Right lobe of liver (tissue), 4 donors: ENCODE measurements around the gene HDGF.

ENCODE experiments used
- POLR2A ChIP-seq: fragments of 450-650 bp; IDR thresholded peaks from one replicate; pipeline ENCODE4 v1.6.1; 2017; ENCODE audit warnings: antibody characterized with exemption, mild to moderate bottlenecking
- TF ChIP-seq, protein P1 (sequence below), 4 donors: fragments of 200-600 bp in 3 of 4; fragments of 450-650 bp in 1 of 4; IDR thresholded peaks; one replicate each; pipeline versions ENCODE4 v1.5.1 to v1.8.0; 2016 to 2022; ENCODE audit warnings: antibody characterized with exemption in 4 of 4, mild to moderate bottlenecking in 2 of 4
- donor health status: DM: no; HTN: no; CAD: no.
- donor health status: DM: no; HTN: no; CAD: no.
- donor health status: DM: no; HTN: yes; CAD: no.

DNA sequence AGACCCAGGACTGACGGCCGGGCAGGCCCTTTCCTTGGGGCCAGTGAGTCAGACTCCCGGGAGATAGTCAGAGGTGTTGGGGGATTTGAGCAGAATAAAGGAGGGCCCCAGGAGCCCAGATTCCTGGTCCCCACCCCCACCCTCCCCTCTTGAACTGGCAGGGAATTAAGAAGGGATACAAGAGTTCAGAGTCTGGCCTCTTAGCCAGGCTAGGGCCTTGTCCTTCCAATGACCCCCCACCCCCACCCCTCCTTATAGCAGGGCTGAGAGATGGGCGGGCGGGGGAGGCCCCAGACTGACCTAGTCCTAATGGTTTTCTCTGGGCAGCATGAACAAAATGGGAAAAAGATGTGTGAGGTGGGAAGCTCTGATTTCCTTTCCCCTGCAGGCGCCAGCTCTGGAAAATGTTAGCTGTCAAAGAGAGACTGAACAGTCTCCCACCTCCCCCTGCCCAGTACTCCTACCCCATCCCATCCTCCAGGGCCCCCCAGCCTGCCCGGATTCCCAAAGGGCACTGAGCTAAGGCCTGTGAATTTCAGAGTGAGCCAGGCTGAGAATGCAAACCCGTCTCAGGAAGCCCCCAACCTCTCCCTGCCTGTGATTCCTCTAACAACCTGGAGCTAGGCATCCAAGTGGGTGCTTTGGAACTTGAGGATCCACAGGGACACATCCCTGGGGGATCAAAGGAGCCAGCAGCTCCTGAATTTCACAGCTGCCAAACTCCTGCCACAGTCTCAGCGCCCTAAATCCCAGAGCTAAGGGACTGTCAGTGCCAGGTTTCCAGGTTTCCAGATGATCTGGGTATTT is 40.3 kb downstream of the HDGF start:
- TF ChIP-seq, protein P1, sequence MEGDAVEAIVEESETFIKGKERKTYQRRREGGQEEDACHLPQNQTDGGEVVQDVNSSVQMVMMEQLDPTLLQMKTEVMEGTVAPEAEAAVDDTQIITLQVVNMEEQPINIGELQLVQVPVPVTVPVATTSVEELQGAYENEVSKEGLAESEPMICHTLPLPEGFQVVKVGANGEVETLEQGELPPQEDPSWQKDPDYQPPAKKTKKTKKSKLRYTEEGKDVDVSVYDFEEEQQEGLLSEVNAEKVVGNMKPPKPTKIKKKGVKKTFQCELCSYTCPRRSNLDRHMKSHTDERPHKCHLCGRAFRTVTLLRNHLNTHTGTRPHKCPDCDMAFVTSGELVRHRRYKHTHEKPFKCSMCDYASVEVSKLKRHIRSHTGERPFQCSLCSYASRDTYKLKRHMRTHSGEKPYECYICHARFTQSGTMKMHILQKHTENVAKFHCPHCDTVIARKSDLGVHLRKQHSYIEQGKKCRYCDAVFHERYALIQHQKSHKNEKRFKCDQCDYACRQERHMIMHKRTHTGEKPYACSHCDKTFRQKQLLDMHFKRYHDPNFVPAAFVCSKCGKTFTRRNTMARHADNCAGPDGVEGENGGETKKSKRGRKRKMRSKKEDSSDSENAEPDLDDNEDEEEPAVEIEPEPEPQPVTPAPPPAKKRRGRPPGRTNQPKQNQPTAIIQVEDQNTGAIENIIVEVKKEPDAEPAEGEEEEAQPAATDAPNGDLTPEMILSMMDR (IDR thresholded peaks at IDR 0.05) = no peak
- TF ChIP-seq POLR2A = no peak
